HG03196 (cell line): ENCODE data around the gene UNC119.
A peak's percentile ranks its signal among the peaks of the same experiment; 100 is the strongest.
"Not testable (repeated sequence)": the region's sequence is repeated elsewhere in the genome, so short reads cannot be mapped to it uniquely, and the experiment has no call there.

ENCODE experiments used
- ATAC-seq: cut with Tn5 transposase; IDR thresholded peaks from one replicate; pipeline ENCODE4 v1.9.1; 2021; ENCODE audit not compliant: unreplicated experiment

UNC119 gene

DNA sequence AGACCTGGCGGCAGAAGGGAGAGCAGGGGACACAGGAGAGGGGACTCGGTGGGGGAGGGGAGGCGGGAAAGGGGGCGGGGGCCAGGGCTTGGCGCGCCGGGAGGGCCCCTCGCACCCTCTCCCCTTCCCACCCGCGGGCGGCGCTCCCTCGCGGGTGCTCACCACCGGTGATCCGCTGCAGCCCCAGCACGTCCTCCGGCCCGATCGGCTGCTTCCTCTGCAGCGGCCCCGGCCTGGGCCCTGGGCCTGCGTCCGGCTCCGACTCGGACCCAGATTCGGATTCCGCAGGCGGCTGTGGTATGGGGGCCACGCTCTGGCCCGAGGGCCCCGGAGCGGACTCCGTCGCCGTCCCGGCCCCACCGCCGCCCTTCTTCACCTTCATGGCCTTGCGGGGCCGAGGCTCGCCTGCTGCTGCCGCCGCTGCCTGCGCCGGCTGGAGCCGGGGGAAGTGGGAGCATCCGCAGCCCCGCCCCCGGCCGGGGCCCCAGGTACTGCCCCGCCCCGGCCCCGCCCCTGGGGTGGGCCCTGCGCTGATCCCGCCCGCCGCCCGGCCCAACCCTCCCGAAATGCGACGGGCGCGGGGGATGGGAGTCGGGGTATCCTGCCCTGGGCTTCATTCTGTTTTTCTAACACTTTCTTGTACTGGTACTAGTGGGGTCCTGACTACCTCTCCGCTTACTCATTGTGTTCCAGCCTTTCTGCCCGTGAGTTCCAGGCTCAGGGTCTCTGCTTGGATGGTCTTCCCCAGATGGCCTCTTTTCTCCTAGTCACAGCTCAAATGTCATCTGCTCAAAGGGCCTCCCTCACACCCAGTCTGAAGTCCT is at the start of gene UNC119:
UNC119 (minus strand) TSS at position 449 of the 824 bp plus-strand sequence; CDS start at position 382, 67 bp downstream.
- ATAC-seq: peak; percentile 49

DNA sequence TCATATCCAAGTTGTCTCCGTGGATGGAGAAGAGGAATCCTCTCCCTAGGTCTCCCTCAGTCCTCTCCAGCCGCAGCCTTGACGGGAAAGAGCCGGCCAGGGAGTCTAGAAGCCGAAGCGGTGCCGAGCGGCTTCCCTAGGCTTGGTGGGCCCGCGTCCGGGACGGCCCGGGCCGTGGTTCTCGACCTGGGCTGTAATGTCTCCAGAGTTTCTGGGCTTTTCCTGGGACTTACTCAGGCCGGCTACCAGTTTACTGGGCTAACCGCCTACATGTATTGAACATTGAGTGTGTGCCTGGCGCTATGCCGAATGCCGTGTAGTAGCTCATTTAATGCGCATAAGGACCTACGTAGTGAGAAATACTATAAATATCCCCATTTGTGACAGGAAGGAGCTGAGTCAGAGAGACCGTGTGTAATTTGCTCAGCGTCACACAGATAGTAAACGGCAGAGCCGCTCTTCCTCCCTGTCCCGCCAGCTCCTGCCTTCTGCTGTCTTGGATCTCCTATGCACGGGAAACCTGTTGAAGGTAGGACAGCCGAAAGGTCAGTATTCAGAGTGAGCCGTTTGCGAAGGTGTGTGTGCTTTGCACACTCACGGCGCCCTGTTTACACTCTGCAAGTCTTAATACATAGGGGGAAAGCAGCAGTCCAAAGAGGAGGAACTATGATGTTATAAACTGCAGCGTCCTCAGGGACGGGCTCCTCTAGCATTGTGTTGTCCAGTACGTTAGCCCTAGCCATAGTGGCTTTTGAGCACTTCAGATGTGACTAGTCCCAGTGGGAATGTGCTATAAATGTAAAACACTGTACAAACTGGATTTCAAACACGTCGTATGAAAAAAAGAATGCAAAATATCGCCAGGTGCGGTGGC is 47.1 kb upstream of the UNC119 start:
- peak; percentile 48 for ATAC-seq

DNA sequence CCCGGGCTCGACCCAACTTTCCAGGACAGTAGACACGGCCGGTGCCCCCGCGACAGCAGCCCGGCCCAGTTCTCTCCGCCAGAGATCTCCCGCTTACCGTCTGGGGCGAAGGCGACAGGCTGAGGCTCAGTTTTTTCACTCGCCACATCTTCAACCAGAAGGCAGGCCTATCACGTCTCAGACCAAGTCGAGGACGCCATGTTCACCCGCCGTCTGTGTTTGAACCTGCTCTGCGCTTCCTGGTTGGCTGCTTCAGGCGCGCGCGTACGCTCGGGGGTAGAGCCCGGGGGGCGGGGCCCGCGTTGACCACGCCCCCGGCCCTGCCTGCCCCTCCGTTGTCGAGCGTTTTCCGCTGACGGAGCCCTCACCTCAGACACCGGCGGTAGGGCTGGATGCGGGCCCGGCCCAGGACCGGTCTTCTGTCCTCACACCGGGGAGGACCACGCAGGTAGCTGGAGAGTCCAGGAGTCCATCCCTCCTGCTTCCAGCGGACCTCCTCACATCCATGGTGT is 46.4 kb upstream of the UNC119 start, which contains the start of gene SPAG5:
SPAG5 (minus strand) TSS at position 227 of the 512 bp plus-strand sequence; CDS start at position 148, 79 bp downstream.
- peak; percentile 87 for ATAC-seq

DNA sequence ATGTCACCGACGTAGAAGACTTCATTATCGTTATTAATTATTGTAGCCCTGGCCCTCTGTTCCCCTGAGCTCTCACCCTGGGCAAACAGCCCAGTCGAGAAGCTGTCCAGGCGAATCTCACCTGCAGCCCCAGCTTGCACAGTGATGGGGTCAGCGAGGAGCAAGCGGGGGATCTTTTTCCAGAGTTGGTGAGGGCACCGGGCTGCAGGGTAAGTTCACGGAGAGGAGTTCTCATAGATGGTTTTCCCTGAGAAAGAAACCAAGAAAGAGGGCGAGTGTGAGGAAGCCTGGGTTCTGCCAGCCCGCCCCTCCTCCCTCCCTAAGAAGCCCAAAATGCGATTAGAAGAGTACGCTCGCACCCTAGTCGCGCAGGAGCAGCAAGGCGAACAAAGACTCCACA is 46.0 kb upstream of the UNC119 start:
- no peak for ATAC-seq

DNA sequence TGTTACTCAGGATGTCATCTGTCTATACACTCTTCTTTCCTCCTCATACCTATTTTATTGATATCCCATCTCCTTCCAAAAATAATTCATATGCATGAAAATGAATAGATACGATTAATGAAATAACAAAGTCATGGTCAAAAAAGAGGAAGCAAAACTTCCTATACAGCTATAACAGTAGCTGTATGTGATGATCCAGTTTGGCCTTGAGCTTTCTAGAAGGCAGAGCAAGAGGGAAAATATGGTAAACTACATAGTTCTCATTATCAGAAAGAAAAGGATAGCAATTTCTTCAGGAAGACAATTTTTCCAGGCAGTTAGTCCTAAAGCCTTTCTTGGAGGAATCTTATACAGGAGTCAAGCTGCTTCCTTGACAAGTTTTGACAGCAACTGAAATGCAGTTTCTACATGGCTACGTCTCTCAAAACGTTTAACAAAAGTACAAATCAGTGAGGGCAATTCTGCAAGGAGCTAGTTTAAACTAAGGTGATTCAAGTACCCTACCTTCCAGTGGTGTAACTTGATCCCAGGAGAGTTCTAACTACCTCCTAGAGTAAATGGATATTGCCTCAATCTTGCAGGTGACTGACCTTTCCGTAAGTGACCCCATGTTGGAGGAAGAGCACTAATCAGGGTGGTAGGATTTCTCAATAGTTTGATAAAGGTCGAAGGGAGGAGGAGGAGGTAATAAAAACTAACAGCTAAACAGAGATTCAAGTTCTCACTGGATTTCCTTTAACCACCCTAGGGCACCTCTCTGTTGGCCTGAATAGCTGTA is 45.4 kb upstream of the UNC119 start:
- ATAC-seq: no peak

DNA sequence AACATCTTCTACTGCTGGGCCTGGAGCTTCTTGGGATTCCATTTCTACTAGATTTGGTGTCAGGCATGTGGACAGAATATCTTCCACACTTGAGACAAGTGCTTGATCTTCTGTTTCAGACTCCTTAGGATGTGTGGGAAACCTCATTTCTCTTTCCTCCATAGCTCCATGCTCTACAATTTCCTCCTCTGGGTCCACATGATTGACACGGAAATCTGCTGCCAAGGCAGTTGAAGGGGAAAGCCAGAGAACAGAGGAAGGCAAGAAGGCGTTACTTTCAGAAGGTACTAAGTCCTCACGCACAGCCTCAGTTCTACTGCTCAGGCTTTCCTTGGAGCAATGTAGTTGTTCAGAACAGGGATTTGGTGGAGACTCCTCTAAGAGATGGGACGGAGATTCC is 39.8 kb upstream of the UNC119 start:
- ATAC-seq: no peak

DNA sequence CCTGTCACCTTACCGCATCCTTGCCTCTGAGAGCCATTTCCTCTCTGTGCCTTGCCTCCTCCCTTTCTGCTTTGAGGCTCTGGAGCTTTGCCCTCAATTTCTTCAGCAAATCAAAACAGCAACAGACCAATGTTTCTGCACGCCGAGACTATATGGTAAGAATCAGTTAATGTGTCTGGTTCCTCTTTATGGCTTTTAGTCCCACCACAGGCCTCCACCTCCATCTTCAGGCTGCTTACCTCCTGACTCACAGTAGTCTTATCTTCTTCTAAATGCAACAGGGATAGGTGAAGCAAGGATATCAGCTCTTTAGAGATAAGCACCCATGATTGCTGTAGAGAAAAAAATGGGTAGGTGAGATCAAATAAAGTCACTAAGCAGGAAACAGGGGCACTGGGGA is 33.4 kb upstream of the UNC119 start:
- ATAC-seq: no peak

DNA sequence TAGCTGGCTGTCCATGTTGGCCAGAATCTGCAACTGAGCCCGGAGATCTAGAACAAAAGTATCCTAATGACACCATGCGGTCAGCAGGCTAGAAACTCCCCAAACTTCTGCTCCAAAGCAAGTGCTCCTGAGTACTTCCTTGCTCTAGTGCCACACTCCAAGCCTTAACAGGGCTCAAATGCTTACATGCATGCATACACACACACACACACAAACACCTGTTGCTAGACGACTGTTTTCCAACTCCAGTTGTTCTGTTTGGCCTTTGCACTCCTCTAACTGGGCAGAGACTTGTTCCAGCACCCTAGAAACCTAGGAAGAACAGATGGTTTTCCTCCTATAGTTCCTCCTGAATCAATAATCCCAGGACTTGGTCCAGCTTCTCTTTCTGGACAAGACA is 32.0 kb upstream of the UNC119 start:
- ATAC-seq: no peak

DNA sequence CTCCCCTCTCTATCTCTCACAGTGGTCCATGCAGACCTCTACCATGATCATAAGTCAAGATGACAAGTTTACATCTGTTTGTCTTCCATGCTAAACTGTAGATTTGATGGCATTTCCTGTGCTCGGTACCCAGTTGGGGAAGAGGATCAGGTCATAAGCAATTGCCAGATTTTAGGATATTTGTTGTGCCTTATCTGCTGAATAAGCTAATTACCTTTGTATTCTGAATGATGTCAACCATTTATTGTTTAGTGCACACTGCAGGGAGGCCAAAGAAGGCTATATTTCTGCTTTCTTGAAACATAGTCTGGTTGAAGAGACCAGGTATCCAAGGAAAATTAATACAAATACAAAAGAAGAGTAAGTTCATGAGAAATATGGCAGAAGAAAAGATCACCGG is 30.1 kb upstream of the UNC119 start:
- no peak for ATAC-seq

DNA sequence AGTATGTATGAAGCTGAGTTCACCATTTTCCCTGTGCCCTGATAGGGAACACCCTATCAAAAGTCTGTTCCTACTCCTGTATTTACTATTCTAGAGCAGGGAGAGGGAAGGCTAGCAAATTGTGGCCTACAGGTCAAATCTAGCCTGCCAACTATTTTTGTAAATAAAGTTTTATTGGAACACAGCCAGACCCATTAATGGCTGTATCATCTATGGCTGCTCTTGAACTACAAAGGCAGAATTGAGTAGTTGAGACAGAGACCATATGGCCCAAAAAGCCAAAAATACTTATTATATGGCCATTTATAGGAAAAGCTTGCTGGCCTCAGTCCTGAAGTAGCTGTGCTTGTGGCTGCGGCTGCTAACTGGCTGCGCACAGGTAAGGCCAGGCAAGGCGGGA is 28.5 kb upstream of the UNC119 start:
- ATAC-seq: no peak

DNA sequence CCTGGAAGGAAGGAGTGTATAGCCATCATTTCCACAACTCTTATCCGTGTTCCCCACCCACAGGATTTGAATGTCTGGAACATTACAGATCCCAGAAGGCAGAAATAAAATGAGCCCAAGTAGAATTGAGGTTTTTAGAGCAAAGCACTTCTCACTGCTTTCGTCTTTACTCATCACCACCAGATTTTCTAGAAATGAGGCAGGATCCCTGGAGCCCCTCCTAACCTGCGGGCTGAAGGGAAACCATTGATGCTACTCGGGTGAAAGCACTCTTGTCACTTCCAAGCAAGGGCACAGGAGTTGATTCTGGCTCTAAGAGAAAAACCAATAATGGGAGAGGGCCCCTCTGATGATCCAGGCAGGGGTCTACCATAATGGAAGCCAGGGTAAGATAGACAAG is 27.1 kb upstream of the UNC119 start:
- ATAC-seq: no peak

DNA sequence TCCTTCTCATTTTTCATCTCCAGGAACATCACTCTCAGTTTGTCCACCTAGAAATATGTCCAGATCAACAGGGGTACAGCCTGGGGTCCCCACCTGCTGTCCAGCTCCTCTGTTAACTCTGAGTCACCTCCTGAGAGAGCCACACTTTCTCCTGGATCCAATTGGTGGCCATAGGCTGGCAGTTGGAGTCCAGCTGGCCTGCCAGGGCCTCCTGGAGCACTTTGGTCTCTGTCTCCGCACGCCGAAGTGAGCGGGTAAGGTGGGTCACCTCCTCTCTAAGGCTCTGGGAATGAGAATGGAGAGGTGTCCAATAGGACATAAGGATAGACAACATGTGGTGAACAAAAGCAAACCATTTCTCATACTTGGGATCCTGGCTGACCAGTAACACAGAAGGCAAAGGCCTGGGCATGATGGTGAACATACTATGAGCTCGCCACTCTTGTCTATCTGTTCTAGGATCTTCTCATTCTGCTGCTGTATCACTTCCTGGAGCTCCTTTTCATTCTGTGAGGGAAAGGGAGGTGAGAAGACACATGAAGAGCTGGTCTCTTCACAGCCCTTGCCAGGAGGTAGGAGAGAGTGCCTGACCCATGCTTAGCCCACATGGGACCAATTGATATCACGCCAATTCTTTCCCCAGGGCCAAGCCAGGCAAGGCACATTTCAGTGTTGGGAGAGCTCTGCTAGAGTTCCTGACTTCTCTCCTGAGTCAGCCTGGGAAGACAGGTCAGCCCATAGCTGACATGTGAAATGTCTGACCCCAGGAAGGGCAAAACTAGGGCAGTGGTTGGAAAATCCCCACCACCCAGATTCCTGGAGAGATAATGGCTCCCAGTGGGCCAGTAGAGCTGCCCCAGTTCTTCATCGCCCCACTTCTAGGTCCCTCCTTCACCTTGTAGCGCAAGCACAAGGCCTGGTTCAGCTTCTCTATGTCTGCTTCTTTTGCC is 26.1 kb upstream of the UNC119 start:
- ATAC-seq: no peak

DNA sequence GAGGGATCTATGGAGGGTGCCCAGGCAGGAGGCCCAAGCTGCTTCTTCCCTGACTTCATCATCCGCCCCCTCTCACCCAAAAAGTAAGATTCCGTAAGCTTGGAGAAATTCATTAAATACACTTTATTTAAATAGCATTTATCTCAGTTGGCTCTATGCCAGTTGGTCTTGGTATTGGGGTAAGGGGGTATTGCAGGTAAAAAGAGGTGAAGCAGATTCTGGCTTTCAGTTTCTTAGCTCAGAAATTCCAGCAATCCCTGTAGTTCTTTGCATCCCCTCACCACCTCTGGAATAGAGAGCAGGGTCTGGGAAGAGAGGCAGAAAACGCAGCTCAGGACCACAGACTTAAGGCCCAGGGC is 25.0 kb upstream of the UNC119 start:
- ATAC-seq: no peak

DNA sequence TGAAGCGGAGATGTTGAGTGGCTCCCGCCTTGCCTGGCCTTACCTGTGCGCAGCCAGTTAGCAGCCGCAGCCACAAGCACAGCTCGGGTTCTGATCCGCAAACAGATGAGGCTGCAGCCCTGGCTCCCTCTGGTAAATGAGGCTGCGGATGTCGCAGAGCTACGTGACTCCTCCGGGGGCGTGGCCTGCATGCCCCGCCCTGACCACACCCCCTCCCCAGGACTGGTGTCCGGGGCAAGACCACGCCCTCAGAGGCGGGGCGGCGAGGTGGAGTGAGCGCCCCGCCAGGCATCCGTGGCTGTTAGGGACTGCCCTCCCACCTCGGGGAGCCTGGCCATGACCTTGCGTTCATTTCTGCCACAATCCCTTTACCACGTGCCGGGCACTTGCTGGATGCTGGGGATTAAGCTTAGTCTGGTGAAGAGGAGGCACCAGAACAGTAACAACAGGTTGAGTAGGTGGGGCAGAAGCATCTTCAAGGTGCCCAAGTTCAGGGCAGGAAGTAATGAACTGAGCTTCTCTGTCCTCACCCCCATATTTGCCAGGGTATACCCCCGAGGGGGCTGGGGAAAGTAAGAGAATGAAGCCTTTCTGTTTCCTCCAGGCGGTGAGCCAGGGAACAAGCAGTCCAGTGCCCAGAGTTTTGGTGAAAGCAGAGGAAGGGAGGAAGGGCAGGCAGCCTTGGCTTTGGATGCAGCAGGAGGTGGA is 24.5 kb upstream of the UNC119 start, which contains the start of gene ALDOC:
ALDOC (minus strand) TSS at position 138 of the 708 bp plus-strand sequence. CDS start 1,363 bp downstream, outside the sequence.
- ATAC-seq: peak; percentile 72

DNA sequence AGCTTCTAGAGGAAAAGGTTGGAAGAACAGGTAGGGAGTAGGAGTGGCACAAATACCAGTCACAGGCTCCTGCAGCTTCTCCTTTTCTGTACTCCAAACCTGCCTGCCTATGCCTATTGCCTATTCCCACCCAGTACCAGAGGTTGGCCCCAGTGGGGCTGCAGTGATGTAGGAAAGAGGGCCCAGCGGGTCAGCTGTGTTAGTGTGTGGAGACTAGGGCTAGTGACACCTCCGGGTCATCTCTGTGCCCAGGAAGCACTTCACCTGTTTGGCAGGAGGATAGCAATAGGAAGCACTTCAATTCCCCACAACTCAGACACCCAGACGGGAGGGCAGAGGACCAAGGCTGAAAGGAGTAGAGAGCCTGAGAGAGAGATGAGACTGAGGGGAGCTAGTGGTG is 23.6 kb upstream of the UNC119 start:
- ATAC-seq: not testable (repeated sequence)

DNA sequence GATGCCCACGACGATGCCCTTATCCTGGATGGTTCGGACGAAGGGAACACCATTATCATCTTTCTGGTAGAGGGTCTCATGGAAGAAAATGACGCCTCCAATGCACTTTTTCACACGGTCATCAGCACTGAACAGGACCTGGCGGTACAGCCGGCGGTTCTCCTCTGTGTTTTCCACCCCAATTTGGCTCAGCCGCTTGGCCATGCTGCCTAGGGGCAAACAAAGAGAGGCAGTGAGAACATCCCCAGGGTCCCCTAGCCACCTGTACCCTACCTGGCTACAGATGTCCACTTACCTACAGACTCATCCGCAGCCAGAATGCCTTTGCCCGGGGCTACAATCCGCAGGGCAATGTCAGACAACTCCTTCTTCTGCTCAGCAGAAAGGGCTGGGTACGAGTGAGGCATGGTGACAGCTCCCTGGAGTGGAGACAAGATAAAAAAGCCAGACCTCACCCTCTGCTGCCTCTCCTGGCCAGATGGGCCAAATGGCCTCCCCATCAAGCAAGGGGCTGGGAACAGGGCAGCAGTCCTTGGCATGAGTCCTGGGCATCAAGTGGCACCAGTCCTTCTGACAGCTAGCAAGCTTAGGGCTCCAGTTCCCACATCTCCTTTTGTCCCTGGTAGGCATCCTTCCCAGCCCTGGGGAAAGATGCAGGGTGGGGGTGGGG is 22.8 kb upstream of the UNC119 start:
- no peak for ATAC-seq

DNA sequence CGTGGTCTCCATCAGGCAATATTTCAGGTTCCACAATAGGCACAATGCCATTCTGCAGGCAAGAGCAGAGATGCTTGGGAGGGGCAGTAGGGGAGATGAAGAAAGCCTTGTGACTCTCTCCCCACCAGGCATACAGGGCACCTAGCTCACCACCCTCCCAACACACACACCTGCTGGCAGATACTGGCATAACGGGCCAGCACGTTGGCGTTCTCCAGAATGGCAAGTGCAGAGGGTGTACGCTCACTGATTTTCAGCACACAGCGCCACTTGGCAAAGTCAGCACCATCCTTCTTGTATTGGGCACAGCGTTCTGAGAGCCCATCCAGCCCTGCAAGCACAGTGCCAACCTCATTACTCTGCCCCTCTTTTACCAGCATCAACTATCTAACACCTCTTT is 22.1 kb upstream of the UNC119 start:
- no peak for ATAC-seq

DNA sequence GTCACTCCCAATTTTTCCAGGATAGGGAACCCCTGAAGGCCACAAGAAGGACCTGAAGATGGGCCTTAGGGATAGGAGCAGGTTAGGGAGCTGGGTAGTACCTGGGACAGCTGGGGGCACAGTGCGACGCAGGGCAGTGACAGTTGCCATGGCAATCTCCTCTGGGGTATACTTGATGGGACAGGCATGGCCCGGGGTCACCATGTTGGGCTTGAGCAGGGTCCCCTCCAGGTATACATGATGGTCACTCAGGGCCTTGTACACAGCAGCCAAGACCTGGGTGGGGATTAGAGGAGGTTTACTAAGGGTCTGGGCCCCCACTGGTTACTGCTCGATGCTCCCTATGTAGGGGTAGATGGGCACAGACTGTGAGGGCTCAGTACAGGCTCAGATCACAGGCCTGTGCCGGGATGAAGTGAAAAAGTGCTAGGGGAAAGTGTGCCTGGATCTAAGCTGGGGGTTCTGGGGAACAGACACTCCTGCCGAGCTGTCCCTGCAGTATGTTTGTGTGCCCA is 21.6 kb upstream of the UNC119 start:
- ATAC-seq: no peak
